Ureter (tissue), 1 donor: ENCODE results near the gene TXNL1. TPM values are rescaled to one million over a fixed set of nuclear protein-coding genes. Genes with fewer than 3 reads are reported as not detected.

Experiments
- DNase-seq: peaks from one replicate; pipeline ENCODE4 v3.0.0-alpha.2; 2020; ENCODE audit warnings: low spot score
- total RNA-seq: library from RNA; stranded (reverse); gene quantifications from one replicate; pipeline ENCODE4 v1.2.4, GENCODE V29; 2023
- donor health status: DM: yes; HTN: yes; CAD: no.

Gene TXNL1
- total RNA-seq, 1 donor from 2014 or later = 66.1 TPM

DNA sequence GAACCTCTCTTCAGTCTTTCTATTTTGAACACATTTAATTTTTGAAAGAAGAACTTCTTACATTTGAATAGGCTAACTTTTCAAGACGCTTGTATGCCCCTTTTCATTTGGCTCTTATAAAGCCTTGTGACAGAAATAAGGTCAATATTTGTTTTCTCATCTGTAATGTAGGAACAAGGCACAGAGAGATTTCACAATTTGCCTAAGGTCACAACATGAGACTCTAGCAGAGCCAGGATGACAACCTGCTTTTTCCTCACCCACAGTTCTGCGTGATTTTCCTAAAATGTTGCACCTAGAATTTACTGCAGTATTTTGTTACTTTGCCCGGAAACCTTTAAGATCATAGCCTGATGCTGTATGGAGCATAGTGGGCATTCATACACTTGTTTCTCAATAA, 67.4 kb downstream of the TXNL1 start:
- no peak for DNase-seq

DNA sequence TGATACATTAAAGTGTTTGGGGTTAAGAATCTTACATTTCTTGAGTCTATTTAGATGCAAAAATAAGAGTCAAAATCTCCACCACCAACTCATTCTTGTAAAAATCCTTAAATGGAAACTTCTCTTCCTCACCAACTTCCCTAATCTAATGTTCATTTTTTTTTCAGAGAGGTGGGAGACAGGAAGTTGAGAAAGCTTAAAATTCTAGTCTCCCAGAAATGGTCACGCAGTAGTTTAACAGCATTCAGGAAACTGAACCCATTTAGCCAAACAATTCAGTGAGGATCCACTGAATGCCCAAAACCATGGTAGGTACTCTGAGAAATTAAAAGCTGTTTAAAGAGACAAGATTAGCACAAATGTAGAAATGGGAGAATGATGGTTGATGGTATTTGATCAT, 69.0 kb downstream of the TXNL1 start:
- DNase-seq = no peak

- DNase-seq = no peak
Measured at GRCh38 chr18:56568986-56569385, 69.4 kb downstream of the TXNL1 start.

DNA sequence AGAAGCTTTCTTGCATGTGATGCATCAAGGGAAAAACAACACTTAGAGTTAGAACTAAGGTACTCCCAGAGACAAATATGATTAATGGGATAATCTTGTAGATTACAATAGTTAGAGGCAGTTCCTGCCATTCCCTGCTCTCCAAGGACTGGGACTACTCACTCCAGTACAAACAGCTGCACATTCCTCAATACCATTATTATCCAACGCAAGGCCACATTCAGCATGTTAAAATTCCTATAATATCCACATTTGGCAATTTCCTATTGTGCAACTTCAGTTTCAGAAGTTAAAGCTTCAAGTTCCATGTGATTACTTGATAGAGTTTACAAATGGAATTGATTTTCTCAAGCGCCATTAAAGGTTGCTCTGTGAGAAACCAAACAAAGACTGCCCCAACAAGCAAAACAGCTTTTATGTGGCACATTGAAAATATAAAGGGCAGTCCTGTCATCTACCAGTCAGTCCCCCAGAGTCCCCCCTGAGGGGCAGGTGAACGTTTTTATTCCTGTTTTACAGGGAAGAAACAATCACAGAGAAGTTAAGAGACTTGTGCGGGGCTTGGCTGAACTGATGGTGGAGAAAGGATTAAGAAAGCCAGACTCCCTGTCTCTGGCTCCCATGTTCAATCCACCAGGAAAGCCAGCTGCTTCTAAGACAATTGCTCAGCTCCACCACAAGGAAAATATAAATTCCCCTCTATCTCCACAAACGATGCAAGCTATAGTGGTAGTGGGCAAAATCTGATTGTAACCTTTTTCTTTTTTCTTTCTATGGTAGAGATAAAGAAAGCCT, 72.6 kb downstream of the TXNL1 start:
- no peak for DNase-seq

DNA sequence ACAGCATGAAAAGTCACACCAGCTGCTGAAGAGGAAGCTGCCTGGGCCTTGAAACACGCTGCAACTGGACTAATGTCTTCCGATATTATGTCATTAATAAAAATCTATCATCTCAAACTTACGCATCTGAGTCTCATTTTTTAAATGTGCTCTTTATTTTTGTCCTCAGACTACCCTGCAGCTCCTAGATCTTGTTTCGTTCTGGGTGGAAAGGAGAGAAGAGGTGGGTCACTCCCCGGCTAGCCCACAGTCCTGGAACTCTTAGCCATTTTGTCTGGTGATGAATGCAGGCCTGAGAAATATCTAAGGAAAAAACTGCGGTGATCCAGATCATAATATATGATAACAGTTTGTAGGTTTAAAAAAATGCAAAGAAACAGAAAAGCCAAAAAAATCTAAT, 73.3 kb downstream of the TXNL1 start:
- no peak for DNase-seq

DNA sequence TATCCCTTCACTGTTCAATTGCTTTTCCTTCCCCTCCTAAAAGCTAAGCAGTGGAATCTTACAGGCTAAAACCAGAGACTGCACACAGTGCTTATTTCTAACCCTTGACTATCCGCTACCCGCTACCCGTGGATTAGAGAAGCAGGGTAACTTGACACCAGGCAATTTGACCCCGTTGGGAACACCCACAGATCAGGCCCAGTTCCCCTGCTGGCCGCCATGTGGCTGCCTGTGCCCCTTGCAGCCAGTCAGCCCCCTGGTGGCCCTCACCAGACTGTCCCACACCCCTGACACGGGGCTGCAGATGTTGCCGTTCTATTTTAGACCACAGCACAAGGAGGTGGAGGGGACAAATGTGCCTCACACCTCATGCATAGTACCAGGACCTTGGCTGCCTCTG, 74.8 kb downstream of the TXNL1 start:
- DNase-seq = no peak

- no peak for DNase-seq
Measured at GRCh38 chr18:56562479-56562878, 75.9 kb downstream of the TXNL1 start.

DNA sequence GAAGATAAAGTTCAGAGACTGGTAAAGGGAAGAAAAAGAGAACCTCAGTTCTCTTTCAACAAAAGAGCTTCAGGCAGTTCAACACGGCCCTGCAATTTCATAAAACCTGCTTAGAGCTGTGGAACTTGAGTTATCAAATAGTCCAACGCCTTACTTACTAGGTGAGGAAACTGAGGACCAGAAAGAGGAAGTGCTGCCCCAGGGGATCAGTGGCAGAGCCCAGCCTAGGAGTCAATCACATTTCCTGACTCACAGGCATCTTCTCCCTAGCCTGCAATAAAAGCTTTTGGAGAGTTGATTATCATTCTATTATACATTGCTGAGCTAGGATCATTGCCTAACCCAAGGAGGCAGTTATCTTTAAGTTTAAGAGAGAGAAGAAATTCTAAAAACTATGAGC, 77.4 kb downstream of the TXNL1 start:
- DNase-seq = no peak

- no peak for DNase-seq
Measured at GRCh38 chr18:56559044-56559443, 79.3 kb downstream of the TXNL1 start.

DNA sequence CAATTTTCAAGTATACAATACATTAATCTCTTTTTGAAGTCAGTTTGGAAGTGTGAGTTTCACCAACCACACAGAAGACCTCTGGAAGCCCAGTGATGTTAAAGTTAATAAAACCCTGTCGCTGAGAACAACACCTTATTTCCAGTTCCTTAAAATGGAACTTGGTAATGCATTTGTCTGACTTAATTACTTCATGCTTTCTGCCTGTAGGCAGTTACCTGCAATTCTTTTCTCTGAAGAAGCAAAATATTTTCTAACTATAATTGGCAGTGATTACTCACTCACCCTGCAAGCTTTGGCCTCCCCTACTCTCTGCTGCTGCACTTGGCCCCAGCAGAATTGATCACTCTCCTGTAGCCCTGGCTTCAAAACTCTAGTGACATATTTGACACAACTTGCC, 81.5 kb downstream of the TXNL1 start:
- DNase-seq = no peak

DNA sequence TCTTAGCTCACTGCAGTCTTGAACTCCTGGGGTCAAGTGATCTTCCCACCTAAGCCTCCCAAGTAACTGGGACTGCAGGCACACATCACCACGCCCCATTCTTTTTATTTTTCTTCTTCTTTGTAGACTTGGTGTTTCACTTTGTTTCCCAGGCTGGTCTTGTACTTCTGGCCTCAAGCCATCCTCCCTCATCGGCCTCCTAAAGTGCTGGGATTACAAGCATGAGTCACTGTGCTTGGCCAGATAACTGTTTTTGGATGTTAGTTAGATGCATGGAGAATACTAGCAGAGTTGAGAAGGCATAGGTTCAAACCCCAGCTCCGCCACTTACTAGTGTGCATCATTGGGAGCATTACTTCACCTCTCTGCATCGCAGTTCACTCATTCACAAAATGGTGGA, 88.3 kb downstream of the TXNL1 start:
- no peak for DNase-seq

Other genes with a start within 250 kb of the TXNL1 start
- 49.2 TPM for gene WDR7, start 12.8 kb upstream of the TXNL1 start, total RNA-seq